Stimulated activated CD8-positive, alpha-beta memory T cell treated with anti-CD3 and anti-CD28 coated beads, Interleukin-7, amount 100 ng/mL, for 24 hours (primary cell): Measurements from ENCODE around the gene TIFAB.

ENCODE experiments used
- DNase-seq: peaks from one replicate; pipeline ENCODE4 v3.0.0-alpha.2; 2020; ENCODE audit warnings: low read depth

The TIFAB gene

DNA sequence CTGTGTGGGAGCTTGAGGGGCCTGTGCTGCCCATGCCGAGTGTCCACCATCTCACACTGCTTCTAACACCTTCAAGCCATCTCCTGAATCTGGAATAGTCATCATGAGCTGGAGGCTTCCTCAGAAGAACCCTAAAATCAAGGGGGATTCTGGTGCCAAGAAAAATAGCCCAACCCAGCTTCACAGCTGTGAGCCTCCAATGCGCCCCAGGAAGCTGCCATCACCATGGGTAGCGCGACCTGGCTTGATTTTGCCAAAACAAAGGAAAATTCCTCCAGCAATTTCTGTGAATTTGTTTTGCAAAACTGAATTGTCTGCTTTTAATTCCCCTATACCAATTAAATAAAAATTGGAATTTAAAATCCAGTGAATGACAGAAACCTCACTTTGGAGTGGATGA, 6.2 kb upstream of the TIFAB start:
- no peak for DNase-seq

DNA sequence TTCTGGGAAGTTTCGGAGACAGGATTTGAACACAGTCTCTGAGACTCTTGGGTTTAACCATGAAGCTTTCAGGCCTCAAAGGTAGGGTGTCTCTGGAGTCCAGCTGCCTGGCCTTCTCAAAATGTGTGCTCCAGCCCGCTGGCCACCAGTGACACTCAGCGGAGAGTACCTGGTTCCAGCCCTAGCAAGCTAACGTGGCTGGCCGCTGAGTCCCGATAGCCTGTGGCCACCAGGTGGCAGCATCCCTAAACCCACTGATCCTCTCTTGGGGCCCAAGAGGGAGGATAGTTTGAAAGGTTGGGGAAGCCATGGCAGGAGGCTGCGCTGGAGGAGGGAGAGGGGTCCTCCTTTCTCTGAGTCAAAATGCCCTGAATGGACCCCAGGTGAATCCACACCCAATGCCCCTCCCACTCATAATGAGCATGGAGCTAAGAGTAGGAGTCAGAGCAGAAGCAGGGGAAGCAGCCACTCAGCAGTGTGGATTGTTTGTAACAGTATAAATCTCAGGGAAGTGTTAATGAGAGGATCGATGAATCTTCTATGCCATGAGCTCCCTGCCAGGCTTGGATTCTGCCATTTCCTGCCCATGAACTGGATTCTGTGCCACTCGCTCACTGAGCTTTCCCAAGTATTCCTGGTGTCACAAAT, 5.4 kb upstream of the TIFAB start:
- DNase-seq, result peak; percentile 31

DNA sequence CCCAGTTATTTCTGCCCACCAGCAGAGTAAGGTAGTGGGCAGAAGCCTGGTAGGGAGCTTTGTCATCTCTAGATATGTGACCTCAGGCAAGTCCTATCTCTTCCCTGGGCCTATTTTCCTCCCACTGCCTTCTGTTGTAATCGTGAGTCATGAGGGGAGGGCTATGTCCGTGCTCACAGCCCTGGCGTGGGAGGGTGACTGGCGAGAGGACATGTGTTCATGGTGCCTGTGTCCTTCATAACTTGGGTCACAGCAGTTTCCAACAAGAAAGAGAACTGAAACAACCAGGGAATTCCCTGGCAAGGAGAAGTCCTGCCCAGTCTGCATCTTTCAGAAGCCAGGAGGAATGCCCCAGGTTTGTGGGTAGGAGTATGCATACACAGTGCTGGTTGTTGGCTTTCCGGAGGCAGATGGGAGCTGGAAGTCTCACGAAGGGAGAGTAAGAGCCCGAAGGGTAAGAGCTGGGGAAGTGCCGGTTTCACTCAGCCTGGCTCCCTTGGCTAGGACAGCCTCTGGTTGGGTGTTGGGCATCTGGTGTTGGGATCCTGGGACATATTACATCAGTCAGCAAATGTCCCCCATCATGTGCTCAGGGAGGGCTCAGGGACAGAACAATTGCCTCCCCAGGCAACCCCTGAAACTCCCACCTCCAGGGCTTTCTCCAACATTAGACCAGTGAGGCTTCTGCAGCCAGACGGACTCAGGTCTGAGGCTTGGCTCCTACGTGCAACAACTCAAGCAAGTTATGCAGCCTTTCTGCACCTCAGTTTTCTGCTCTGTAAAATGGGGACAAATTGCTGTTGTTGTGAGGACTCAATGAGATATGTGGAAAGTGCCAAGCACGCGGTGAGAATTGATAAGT, 4.3 kb upstream of the TIFAB start:
- no peak for DNase-seq

DNA sequence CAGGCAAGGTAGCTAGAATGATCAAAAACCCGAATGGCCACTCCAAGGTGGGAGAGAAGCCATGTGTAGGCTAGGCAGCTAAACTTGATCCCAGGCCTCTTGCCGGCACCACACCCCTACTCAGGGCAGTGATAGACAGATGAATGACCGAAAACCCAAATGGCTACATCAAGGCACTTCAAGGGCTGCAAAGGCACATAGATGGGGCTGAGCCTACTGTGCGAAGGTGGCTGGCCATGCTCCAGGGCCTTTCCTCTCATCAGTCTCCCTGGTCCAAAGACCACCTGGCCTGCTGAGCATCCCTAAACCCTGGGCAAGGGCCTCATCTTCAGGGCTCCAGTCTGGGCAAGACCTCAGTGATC, 3.7 kb upstream of the TIFAB start:
- DNase-seq, result no peak

DNA sequence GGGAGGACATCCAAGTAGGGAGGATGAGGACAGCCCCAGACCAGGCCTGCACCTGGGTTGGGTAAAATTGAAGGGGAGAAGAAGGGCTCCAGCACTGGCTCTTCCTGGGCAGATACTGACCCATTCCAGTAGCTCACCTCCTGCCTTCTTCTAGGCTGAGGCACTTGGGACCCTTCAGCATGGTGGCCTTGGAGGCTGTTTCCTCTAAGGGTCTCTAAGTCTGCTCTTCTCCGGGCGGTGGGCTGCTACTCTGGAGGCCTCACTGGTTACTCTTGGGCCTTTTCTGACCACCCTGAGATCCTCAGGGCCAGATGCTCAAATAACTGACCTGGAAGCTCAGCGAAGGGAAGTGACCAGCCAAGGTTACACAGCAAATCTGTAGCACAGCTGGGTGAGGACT, 2.8 kb upstream of the TIFAB start:
- no peak for DNase-seq

DNA sequence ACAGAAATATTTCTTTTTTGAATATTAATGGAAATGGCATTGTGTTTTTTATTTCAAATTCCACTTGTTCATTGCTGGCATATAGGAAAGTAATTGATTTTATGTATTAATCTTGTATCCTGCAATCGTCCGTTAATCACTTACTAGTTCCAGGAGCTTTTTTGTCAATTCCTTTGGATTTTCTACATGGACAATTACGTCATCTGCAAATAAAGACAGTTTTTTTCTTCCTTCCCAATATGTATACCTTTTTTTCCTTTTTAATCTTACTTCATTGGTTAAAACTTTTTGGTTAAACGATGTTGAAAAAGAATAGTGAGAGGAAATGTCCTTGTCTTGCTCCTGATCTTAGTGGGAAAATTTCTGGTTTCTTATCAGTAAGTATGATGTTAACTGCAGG, 1.5 kb upstream of the TIFAB start:
- DNase-seq, result no peak

DNA sequence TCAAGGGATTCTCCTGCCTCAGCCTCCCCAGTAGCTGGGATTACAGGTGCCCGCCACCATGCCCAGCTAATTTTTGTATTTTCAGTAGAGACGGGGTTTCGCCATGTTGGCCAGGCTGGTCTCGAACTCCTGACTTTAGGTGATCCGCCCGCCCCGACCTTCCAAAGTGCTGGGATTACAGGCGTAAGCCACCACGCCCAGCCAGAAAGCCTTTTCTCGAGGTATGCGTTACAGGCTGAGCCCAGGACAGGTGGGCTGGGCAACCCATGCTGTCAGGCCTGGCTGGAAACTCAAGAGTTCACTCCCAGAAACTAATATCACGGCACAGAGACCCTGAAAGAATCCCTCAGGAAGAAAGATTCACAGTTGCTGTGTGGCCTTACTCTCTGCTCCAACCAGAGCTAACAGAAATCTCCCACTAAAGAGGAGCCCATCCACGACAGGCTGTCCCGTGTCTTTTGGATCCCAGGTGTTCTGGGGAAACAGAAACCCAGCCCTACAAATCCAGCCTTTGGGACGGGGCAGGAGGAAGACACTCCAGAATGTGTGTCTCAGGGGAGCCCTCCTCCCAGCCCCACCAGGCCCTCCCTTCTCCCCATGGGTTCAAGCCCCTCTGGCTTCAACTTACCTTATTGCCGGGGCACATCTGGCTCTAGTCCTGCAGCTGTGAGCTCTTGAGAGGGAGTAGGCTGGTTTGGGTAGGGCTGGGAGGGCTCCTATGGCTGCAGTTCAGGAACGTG, 400 bp downstream of the TIFAB start:
- DNase-seq, result no peak

DNA sequence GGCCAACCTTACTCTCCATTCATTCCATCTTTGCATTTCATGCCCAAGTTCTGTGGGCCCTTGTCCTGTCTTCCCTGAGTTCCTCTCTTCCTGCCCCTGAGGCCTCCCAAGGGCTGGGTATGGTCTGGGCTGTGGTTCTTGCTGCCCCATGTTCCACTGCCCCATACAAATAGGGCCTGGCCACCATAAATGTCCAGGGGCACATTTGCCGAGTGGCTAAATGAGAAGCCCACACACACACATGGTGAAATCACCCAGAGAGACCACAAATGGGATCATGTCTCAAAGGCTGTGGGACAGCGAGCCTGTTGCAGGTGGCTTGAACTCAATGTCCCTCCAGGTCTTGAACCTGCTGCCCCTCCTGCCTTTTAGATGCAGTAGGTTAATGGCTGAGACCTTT, 1.2 kb downstream of the TIFAB start:
- DNase-seq, result no peak

DNA sequence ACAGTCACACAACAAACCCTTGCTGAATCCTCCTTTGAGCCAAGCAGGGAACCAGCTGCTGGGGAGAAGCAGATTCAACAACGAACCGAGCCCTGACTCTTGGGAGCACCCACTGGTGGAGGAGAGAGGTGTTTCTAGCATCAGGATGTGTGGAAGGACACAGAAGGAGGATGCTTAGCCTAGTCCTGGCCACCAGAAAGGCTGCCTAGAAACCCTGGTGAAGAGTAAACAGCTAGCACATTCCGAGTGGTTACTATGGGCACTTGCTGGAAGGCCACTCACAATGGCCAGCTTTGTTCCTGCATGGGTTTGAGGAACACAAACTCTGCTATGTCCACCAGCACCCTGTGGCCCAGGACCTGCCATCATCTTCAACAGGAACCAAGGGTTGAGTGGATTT, 1.8 kb downstream of the TIFAB start:
- DNase-seq, result no peak

DNA sequence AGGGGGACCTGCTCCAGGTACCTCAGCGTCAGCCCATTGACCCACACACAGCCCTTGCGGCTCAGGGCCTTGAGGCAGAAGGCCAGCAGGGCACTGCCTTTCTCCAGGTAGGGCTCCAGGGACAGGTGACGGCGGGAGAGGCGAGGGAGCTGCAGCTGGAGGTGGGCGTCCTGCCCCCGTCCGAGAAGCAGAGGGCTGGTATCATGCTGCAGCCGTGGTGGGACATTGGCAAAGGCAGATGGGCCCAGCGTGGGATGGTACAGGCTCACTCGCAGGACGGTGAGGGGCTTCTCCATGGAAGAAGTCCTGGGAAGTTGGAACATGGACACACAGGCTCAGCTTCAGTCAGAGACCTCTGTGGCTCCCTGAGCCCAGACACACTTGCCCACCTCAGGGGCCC, 2.5 kb downstream of the TIFAB start:
- no peak for DNase-seq

DNA sequence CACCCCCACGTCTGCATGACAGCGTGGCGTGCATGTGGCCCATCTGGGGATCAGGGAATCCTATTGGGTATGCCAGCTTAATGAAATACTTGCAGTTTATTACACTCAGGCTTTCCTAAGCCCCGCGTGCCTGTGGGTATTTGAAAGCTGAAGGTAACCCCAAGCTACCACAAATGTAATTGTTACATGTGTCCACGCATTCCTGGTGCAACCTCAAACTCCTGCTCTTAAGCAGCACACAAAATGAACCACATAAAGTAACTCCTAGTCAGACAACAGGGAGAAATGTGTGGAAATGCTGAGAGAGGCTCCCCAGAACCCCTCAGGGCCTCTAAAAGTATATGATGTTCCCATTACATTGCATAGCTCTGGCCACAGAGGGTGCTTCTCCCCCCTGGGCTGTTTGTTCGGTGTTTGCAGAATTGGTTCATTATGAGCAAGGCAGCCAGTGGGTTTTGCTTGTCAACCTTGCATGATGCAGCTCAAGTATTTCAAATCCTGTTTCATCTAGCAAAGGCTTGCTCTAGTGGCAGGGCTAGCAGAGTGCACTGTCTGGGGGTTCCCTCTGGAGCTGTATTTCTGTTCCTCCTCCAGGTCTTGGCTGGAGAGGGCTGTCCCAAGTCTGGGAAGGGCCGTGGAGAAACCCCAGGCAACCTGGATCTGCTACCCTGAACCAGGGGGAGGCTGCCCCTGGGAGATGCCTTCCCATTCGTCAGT, 3.2 kb downstream of the TIFAB start:
- DNase-seq, result no peak

DNA sequence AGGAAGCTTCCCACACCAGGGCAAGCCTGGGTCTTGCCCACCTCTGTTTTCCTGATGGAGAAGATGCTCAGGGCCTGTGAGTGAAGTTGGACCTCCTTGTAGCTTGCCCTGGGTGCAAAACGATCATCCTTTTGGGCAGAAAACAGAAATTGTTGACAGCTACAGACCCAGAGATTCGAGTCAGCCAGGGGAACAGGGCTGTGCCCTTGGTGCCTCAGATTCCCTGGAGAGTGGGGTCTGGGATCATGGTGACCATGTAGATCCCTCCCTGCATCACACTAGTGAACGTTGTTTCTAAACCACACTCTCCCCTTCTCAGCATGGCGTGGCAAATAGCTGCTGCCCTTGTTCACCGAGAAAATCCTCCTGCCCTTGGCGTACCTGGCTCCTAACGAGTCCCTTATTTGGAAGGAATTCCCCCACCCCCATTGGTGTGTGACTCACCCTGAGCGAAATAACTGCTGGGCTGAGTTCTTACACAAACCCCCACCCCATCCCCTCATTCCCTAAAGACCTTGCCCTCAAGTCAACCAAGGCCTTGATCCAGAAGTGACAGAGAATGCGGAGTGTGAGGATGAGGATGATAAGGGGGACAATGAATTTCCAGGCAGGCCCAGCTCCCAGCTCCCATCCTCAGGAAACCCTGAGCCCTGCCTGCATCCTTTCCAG, 3.9 kb downstream of the TIFAB start:
- no peak for DNase-seq

DNA sequence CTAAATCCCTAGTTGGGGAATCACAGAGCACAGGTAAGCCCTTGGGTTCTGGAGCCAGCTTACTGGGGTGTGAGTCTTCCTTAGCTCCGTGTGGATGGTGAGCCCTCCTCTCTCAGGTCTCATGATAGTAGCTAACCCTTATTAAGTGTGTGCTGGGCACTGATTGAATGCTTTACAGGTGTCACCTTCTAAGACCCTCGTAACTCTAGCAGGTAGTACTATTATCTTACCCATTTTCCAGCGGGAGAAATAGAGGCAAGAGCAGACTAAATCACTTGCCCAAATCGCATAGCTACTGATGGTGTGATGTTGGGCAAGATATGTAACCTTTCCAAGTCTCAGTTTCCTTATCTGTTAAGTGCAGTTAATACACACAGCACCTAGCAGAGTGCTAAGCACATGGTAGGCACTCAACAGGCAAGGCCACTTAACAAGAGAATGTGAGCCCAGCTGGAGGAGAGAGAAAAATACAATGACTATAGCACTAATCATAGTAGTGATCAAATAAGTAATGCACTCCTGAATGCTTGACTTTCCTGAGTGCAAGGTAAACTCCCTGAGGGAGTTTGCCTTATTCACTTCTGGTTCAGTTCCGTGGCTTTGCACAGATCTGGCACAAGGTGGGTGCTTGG, 4.7 kb downstream of the TIFAB start, which contains the start of gene DCANP1:
DCANP1 (minus strand) TSS at position 51 of the 632 bp plus-strand sequence. CDS start 240 bp downstream, outside the sequence.
- no peak for DNase-seq

DNA sequence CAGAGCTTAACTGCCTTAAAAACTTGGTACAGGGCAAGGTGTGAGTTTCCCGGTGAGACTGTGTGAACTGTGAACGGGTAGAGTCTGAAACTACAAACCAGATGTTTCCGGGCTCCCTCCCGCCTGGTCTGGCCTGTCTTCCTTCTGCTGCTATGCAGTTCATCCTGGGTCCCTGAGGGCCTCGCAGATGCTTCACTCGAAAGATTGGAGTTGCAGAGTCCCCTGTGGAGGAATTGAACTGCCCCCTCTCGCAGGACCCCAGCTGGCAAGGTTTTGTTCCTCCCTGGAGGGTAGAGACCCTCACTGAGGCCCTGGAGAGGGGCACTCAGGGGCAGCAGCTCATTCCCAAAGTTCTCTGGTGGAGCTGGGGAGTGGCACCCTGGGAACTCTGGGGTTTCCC, 5.5 kb downstream of the TIFAB start:
- no peak for DNase-seq

DNA sequence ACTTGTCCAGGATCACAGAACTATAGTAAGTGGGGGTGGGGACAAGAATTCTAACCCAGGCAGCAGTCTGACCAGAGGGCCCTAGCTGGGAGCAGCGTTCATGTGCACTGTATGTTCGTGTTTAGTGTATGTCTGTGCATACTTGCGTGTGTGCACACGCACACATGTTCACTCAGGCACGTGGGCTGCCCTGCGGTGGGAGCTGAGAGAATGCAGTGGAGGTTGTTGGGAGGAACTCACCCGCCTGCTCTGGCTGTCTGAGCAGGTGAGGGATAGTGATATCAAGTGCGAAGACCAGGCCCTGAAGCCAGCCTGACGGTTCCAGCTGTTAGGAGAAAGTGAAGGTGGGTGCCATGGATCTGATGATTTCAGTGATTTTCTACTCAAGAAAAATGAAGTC, 5.9 kb downstream of the TIFAB start:
- no peak for DNase-seq

DNA sequence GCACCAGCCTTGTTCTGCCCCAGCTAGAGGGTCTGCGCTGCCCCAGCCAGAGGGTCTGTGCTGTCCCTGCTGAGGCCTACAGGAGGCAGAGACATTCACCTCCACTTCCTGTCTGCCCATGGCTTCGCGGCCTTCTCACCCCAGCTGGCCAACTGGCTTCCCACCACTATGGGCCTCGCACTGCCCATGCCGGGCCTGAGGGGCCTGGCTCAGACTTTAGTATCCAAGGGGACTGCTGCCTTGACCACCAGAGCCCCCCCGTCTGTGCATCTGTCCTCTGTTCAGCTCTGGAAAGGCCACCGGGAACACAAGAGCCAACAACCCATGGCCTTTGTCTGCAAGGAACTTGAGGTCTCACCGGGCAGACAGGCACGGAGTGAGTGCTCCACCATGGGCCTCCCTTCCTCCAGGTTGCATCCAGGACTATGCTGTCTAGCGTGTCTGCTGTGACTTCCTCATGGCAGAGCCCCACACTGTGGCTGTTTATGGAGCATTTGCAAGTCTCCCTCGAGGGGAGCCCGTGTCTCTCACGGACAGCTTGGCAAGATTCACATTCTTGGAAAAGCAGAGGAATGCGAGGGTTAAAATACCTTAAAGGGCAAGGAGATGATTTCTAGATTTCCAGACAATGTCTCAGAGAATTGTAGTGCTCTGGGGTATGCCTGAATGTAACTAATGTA, 6.7 kb downstream of the TIFAB start:
- DNase-seq, result no peak

DNA sequence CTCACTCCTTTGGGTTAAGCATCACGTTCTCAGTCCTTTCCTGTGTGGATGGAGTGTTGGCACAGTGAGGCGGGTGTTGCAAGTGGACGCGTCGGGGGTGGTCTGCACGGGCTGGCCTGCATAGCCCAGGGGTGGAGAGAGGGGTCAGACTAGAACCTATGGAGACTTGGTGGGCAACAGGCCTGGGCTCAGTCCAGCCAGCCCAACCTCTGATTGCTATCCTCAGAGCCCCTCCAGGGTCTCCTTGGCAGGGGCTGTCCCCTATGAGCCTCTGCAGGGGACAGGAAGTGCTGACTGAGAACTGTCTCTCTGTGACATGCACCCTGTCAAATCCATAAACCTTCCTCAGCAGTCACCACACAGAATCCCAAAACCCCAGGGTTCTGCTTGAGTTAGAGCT, 7.3 kb downstream of the TIFAB start:
- DNase-seq, result no peak

DNA sequence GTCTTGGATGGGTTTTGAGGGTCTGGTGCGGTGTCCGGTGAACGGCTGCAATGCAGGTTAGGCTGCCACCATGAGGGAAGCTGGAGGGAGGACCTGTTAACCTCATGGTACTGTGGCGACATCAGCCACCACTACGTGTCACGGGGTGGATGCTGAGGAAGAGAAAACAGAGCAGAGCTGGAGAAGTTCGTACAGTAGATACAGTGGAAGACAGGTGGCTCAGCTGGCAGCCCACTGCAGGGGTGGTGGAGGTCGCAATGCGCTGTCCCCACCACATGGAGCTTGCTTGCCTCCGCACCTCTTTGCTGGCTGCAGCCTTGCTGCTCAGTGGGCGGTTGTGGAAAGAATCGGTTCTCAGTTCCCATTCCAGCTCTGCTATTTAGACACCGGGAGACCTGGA, 7.8 kb downstream of the TIFAB start:
- DNase-seq, result no peak

DNA sequence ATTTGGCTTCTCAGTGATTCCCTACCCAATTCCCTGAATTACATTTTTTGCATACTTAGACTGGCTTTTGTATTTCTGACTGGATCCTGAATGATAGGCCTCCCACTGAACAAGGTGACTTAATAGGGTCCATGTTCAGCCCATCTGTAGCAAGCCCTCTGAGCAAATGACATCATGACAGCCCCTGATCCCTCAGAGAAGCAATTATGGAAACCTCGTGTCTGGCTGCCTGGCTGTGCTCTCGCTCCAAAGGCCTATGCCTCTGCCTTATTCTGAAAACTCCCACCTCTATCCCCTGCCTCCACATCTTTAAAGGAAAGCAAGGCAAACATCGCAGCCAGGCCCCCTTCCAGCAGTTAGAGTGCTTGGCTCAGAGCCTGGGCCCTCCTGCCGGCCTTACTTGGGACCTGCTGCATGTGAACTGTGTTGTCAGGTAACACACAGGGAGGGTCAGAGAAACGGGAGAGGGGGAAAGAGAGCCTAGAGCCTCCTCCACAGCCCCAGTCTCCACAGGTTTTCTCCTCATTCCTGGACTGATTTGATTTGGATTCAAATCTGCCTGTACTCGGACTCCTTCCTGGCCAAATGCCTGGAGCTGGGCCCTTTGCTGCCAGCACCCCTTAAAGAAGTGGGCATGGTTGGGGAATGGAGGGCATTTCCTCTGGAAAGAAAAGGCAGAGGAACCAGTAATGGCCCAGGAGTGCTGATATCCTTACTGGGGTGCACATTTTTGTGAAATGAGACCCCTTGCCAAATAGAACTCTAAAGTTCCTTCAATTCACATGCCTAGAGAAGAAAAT, 8.8 kb downstream of the TIFAB start:
- no peak for DNase-seq
